HG02763 (cell line): ENCODE measurements around the gene FIZ1.
A peak's percentile ranks its signal among the peaks of the same experiment; 100 is the strongest.
"Not testable (repeated sequence)": the region's sequence is repeated elsewhere in the genome, so short reads cannot be mapped to it uniquely, and the experiment has no call there.

ENCODE experiments used
- ATAC-seq: cut with Tn5 transposase; IDR thresholded peaks from one replicate; pipeline ENCODE4 v1.9.1; 2021; ENCODE audit warnings: mild to moderate bottlenecking, moderate library complexity; ENCODE audit not compliant: unreplicated experiment

Gene FIZ1

GRCh38 chr19:55596304-55596703 lies 3.0 kb downstream of the FIZ1 start:
- ATAC-seq: no peak

- no peak for ATAC-seq
These were observed 4.2 kb downstream of the FIZ1 start for GRCh38 chr19:55594996-55595545.

- ATAC-seq: no peak
These were observed 6.1 kb downstream of the FIZ1 start for GRCh38 chr19:55593096-55593772.

- ATAC-seq: no peak
These were observed 6.8 kb downstream of the FIZ1 start for GRCh38 chr19:55592391-55593090.

- no peak for ATAC-seq
These were observed 7.8 kb downstream of the FIZ1 start for GRCh38 chr19:55591555-55591954.

- ATAC-seq: no peak
These were observed 8.7 kb downstream of the FIZ1 start for GRCh38 chr19:55590617-55591016.

GRCh38 chr19:55590109-55590508 lies 9.2 kb downstream of the FIZ1 start:
- no peak for ATAC-seq

- no peak for ATAC-seq
These were observed 10.6 kb downstream of the FIZ1 start for GRCh38 chr19:55588738-55589137.

GRCh38 chr19:55586976-55587668 lies 12.2 kb downstream of the FIZ1 start:
- peak; percentile 65 for ATAC-seq

GRCh38 chr19:55585658-55586339 lies 13.5 kb downstream of the FIZ1 start:
- ATAC-seq: no peak

- ATAC-seq: no peak
These were observed 14.4 kb downstream of the FIZ1 start for GRCh38 chr19:55584871-55585270.

GRCh38 chr19:55583897-55584296 lies 15.4 kb downstream of the FIZ1 start:
- ATAC-seq: not testable (repeated sequence)

- ATAC-seq: not testable (repeated sequence)
These were observed 17.0 kb downstream of the FIZ1 start for GRCh38 chr19:55582284-55582683.

- ATAC-seq: no peak
These were observed 17.5 kb downstream of the FIZ1 start for GRCh38 chr19:55581823-55582223.

GRCh38 chr19:55581145-55581822 lies 18.0 kb downstream of the FIZ1 start:
- ATAC-seq: no peak

GRCh38 chr19:55580628-55581144 lies 18.6 kb downstream of the FIZ1 start, which contains the start of gene ZNF579:
Gene ZNF579, minus strand, starts transcription at chr19:55580848. Its CDS starts 1,209 bp downstream, at chr19:55579639.
- ATAC-seq: peak; percentile 44

GRCh38 chr19:55579766-55580621 lies 19.3 kb downstream of the FIZ1 start:
- no peak for ATAC-seq

- ATAC-seq: no peak
These were observed 20.3 kb downstream of the FIZ1 start for GRCh38 chr19:55578761-55579747.
